H1 (cell line): ENCODE measurements around the gene PPP6R1. TPM values are rescaled to one million over a fixed set of nuclear protein-coding genes. Genes with fewer than 3 reads are reported as not detected.

Source experiments
- CTCF ChIP-seq, 3 experiments: IDR thresholded peaks; 1 replicate in 2 of 3; 2 replicates in 1 of 3; pipeline versions ENCODE4 v1.5.1 to v1.6.1; 2011; ENCODE audit warnings: low read length in 3 of 3, mild to moderate bottlenecking in 3 of 3, inconsistent platforms in 2 of 3, low read depth in 1 of 3, moderate library complexity in 1 of 3; ENCODE audit not compliant: insufficient read depth in 1 of 3; ENCODE audit errors: control extremely low read depth in 1 of 3
- E2F6 ChIP-seq: IDR thresholded peaks from 2 replicates; pipeline ENCODE4 v1.6.1; 2012; ENCODE audit warnings: inconsistent platforms
- FOSL1 ChIP-seq: IDR thresholded peaks from 2 replicates; pipeline ENCODE4 v1.6.1; 2011; ENCODE audit warnings: mild to moderate bottlenecking, low read depth, low read length, moderate library complexity; ENCODE audit not compliant: insufficient read depth
- POLR2AphosphoS5 ChIP-seq: IDR thresholded peaks from 2 replicates; pipeline ENCODE4 v1.6.1; 2011; ENCODE audit warnings: low read depth, low read length
- RNF2 ChIP-seq: fragments of 200-900, 300-1000 bp; sonication (generic); IDR thresholded peaks from 2 replicates; pipeline ENCODE4 v1.7.1; 2016; ENCODE audit warnings: borderline replicate concordance, low read depth, mild to moderate bottlenecking, antibody characterized with exemption, low read length; ENCODE audit not compliant: poor library complexity, severe bottlenecking; ENCODE audit errors: missing control alignments
- SIX5 ChIP-seq: IDR thresholded peaks from 2 replicates; pipeline ENCODE4 v1.6.1; 2011; ENCODE audit warnings: mild to moderate bottlenecking, low read depth, low read length
- USF2 ChIP-seq: IDR thresholded peaks from 2 replicates; pipeline ENCODE4 v1.6.1; 2011; ENCODE audit warnings: low read length, improper control_type of control experiment
- polyA plus RNA-seq, 7 experiments: library from polyadenylated mRNA; depleted of rRNA in 3 of 7; stranded (reverse) in 5 of 7; unstranded in 2 of 7; fragments of >200 nt in 5 of 7; fragments of 200-250 nt in 2 of 7; gene quantifications; 1 replicate in 5 of 7; 2 replicates in 1 of 7; 4 replicates in 1 of 7; pipeline versions ENCODE4 v1.2.1 to v1.2.3, GENCODE V29; 2011 to 2013; ENCODE audit warnings: missing spikeins in 2 of 7, mixed read lengths in 2 of 7
- total RNA-seq: library from RNA; stranded (reverse); fragmentation: NEBNext Ultra II Directional; extraction: Animal tissue kit (Norgen Biotek cat#: 25700); gene quantifications from 2 replicates; pipeline ENCODE4 v1.2.1, GENCODE V29; 2021

PPP6R1 gene
- total and polyA plus RNA-seq, 2 of the 8 experiments (the other 6 are each of a cell fraction or from before 2014, with no cell fraction given): 36.4 to 74.4 TPM

- TF ChIP-seq USF2 (no peak), E2F6 (no peak), SIX5 (no peak), RNF2 (no peak), FOSL1 (no peak), POLR2AphosphoS5 (no peak), CTCF (IDR thresholded peaks at IDR 0.05; ENCODE audit: control extremely low read depth in 1 of 3, insufficient read depth in 1 of 3, low read depth in 1 of 3, low read length in 3 of 3) (no peak)
- TF ChIP-seq, all 59 proteins: peak for 0
These were observed 19.7 kb upstream of the PPP6R1 start (continued) for GRCh38 chr19:55278391-55279135.
